Left renal pelvis (tissue), 4 donors: Measurements from ENCODE around the gene MYOCD. TPM values are rescaled to one million over a fixed set of nuclear protein-coding genes. Genes with fewer than 3 reads are reported as not detected.

Experiments
- polyA plus RNA-seq, 4 donors: library from polyadenylated mRNA; unstranded; fragments of 120-200 nt; gene quantifications; one replicate each; pipeline ENCODE4 v1.2.1, GENCODE V29; 2013; ENCODE audit not compliant: insufficient read length in 4 of 4

Gene MYOCD
- polyA plus RNA-seq, 4 donors: 5.1 to 25.6 (median 6.1) TPM

Other genes starting within 250 kb of the MYOCD start
- gene ARHGAP44, start 123.6 kb downstream of the MYOCD start, polyA plus RNA-seq: 1 to 10 TPM; 7.1 to 9.0 (median 7.5) TPM